PC-3 (cell line): ENCODE results near the gene SFTPD. TPM values are rescaled to one million over a fixed set of nuclear protein-coding genes. Genes with fewer than 3 reads are reported as not detected.

Experiments
- ATAC-seq: fragments of 200-7000 bp; cut with Tn5 transposase; 2 replicates; pipeline ENCODE4 v1.9.1; 2020; ENCODE audit warnings: mild to moderate bottlenecking, moderate library complexity
- BruUV-seq: library from RNA; stranded (reverse); fragments of 400-500 nt; replicated peaks from 2 replicates; lab custom pipeline; 2021; lab: Mats Ljungman, UMichigan
- CTCF ChIA-PET: fragments of 300-600 bp; sonication (Branson Sonifier 250); formaldehyde crosslinking; loops from one replicate; lab custom pipeline; 2022; ENCODE audit warnings: antibody characterized with exemption; lab: Charles Lee
- POLR2A ChIA-PET: fragments of 300-600 bp; sonication (Branson Sonifier 250); formaldehyde crosslinking; loops from one replicate; lab custom pipeline; 2022; ENCODE audit warnings: antibody characterized with exemption; ENCODE audit not compliant: unreplicated experiment; lab: Charles Lee
- DNase-seq: peaks from one replicate; pipeline ENCODE4 v3.0.0-alpha.2; 2015
- H2AFZ ChIP-seq: fragments of 300-600 bp; sonication (generic); 2 replicates; pipeline ENCODE4 v1.6.0; 2016; ENCODE audit warnings: antibody characterized with exemption, low read length
- H3F3A ChIP-seq: fragments of 300-600 bp; sonication (generic); one replicate; pipeline ENCODE4 v1.6.0; 2017; ENCODE audit warnings: antibody characterized with exemption, low read length, control low read depth, mild to moderate bottlenecking; ENCODE audit not compliant: unreplicated experiment
- H3K27ac ChIP-seq: fragments of 300-600 bp; sonication (generic); 2 replicates; pipeline ENCODE4 v1.5.1; 2016; ENCODE audit warnings: mild to moderate bottlenecking, low read length
- H3K27me3 ChIP-seq: fragments of 300-600 bp; sonication (generic); 2 replicates; pipeline ENCODE4 v1.6.1; 2016; ENCODE audit warnings: low read length, mixed read lengths
- H3K36me3 ChIP-seq: fragments of 300-600 bp; sonication (generic); 2 replicates; pipeline ENCODE4 v1.6.1; 2016; ENCODE audit warnings: low read depth, mixed run types, low read length, mixed read lengths
- H3K4me1 ChIP-seq: fragments of 300-600 bp; sonication (generic); 2 replicates; pipeline ENCODE4 v1.5.1; 2016; ENCODE audit warnings: low read length; ENCODE audit not compliant: insufficient read depth
- H3K4me2 ChIP-seq: fragments of 300-600 bp; sonication (generic); 2 replicates; pipeline ENCODE4 v1.6.0; 2016; ENCODE audit warnings: low read length
- H3K4me3 ChIP-seq: fragments of 300-600 bp; sonication (generic); 2 replicates; pipeline ENCODE4 v1.5.1; 2016; ENCODE audit warnings: mild to moderate bottlenecking, low read length, mixed read lengths
- H3K79me2 ChIP-seq: fragments of 300-600 bp; sonication (generic); 2 replicates; pipeline ENCODE4 v1.6.1; 2017; ENCODE audit warnings: low read length, mixed read lengths
- H3K9ac ChIP-seq: fragments of 300-600 bp; sonication (generic); 2 replicates; pipeline ENCODE4 v1.6.0; 2016; ENCODE audit warnings: mild to moderate bottlenecking, low read length
- H3K9me2 ChIP-seq: fragments of 300-600 bp; sonication (generic); replicated peaks from 2 replicates; pipeline ENCODE4 v1.6.1; 2016; ENCODE audit warnings: mixed run types, low read length, mixed read lengths
- H3K9me3 ChIP-seq: fragments of 300-600 bp; sonication (generic); 2 replicates; pipeline ENCODE4 v1.6.1; 2016; ENCODE audit warnings: low read length, mixed read lengths
- H4K20me1 ChIP-seq: fragments of 300-600 bp; sonication (generic); 2 replicates; pipeline ENCODE4 v1.6.1; 2016; ENCODE audit warnings: low read length, mixed read lengths
- EZH2 ChIP-seq: fragments of 300-600 bp; sonication (generic); IDR thresholded peaks from one replicate; pipeline ENCODE4 v1.6.1; 2017; ENCODE audit warnings: antibody characterized with exemption, mild to moderate bottlenecking, low read length; ENCODE audit not compliant: unreplicated experiment
- EZH2phosphoT487 ChIP-seq: fragments of 300-600 bp; sonication (generic); IDR thresholded peaks from 2 replicates; pipeline ENCODE4 v1.6.1; 2018; ENCODE audit warnings: mild to moderate bottlenecking, antibody characterized with exemption, low read length, borderline replicate concordance
- intact Hi-C: fragments of 100-400 bp; cut with micrococcal nuclease; formaldehyde crosslinking; loops from 2 replicates; pipeline ENCODE4 v1.9.0; 2023
- total RNA-seq: library from RNA; depleted of rRNA; stranded (reverse); fragments of >200 nt; gene quantifications from 2 replicates; pipeline ENCODE4 v1.2.3, GENCODE V29; 2014
- TF ChIP-seq, protein P1 (sequence below): fragments of 300-600 bp; sonication (generic); conservative IDR thresholded peaks from 2 replicates; pipeline ENCODE4 v1.5.1; 2017; ENCODE audit warnings: antibody characterized with exemption, low read depth, mild to moderate bottlenecking, low read length

SFTPD gene
- total RNA-seq, 1 experiment from 2014 or later = not detected

DNA sequence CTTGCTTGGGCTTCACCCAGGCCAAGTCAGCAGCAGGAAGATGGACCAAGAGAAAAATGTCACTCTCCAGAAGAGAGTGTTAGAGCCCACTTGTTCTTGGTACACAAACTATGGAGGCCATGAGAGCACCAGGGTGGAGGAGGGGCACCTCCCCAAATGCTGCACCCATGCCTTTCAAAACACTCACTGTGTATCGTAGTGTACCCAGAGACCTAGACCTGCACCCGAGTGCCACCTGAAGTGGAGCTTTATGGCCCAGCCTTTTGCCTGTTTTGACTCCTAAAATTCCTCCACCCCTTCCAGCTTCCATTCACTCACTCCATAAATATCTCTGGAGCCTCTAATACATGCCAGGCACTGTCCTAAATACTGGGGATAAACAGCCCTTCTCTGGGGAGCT, 5.0 kb downstream of the SFTPD start:
- Histone ChIP-seq H3K36me3 (no peaks in the 10 kb centered on the region), H3K79me2 (no peaks in the 10 kb centered on the region), H4K20me1 (no peaks in the 10 kb centered on the region), H3K9me2 (no peaks in the 10 kb centered on the region), H3F3A (no peaks in the 10 kb centered on the region), H3K9me3 (no peaks in the 10 kb centered on the region), H3K4me2 (no peak overlapping the region), H3K4me3 (no peak overlapping the region), H3K27me3 (peaks cover 80% of the 10 kb centered on the region), H2AFZ (no peak overlapping the region), H3K4me1 (no peaks in the 10 kb centered on the region), H3K27ac (no peak overlapping the region), H3K9ac (no peak overlapping the region)
- DNase-seq (no peak), ATAC-seq (no peak)
- POLR2A ChIA-PET = no interaction called here
- CTCF ChIA-PET = no interaction called here
- no TSS peak for BruUV-seq
- TF ChIP-seq, protein P1, sequence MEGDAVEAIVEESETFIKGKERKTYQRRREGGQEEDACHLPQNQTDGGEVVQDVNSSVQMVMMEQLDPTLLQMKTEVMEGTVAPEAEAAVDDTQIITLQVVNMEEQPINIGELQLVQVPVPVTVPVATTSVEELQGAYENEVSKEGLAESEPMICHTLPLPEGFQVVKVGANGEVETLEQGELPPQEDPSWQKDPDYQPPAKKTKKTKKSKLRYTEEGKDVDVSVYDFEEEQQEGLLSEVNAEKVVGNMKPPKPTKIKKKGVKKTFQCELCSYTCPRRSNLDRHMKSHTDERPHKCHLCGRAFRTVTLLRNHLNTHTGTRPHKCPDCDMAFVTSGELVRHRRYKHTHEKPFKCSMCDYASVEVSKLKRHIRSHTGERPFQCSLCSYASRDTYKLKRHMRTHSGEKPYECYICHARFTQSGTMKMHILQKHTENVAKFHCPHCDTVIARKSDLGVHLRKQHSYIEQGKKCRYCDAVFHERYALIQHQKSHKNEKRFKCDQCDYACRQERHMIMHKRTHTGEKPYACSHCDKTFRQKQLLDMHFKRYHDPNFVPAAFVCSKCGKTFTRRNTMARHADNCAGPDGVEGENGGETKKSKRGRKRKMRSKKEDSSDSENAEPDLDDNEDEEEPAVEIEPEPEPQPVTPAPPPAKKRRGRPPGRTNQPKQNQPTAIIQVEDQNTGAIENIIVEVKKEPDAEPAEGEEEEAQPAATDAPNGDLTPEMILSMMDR = no peak
- TF ChIP-seq EZH2 = no peak
- TF ChIP-seq EZH2phosphoT487 = no peak
- intact Hi-C loops = no loop called here

DNA sequence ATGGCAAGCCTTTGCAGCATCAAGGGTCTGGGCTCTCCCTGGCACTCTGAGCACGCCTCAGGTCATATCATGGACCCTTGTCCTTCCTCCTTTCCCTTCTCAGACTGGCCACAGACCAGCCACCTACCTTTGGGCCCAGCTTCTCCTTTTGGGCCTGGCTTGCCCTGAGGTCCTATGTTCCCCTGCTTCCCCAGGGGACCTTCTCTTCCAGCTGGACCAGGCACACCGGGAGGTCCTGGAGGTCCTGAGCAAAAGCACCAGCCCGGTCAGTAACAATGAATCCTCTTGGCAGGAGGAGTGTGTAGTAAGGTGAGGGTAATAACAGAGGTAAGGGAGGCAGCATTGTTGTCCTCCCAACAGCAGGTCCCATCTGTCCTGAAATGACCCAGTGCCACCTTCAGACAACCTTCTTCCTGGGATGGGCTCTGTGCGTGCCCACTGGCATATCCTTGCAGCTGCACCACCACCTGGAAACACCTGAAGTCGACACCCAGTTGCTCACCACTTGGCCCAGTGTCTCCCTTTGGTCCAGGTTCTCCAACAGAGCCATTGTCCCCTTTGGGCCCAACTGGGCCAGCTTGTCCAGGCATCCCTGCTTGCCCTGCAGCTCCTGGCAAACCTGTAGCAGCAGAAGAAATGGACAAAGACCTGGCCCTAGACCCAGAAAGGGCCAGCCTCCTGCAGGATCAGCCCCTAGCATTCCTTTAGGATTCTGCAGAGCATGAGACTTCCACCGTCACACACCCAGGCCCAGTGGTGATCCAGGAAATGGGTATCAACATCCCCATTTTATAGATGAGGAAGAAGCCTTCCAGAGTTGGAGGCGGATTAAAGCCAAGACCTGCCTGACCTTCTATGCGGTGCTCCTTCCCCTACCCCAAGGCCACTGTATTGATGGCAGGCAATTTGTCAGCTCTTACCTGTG, 6.4 kb downstream of the SFTPD start:
- H3K4me1 ChIP-seq = no peaks in the 10 kb centered on the region
- H3K9me3 ChIP-seq = no peaks in the 10 kb centered on the region
- no peaks in the 10 kb centered on the region for H3F3A ChIP-seq
- H4K20me1 ChIP-seq = no peaks in the 10 kb centered on the region
- peaks cover 76% of the 10 kb centered on the region for H3K27me3 ChIP-seq
- H3K4me2 ChIP-seq = no peak overlapping the region
- no peaks in the 10 kb centered on the region for H3K36me3 ChIP-seq
- intact Hi-C loops = no loop called here
- ChIA-PET POLR2A (no interaction called here), CTCF (no interaction called here)
- ATAC-seq = no peak
- no peaks in the 10 kb centered on the region for H3K9me2 ChIP-seq
- no peak for DNase-seq
- BruUV-seq = no TSS peak
- H3K27ac ChIP-seq = no peak overlapping the region
- no peak overlapping the region for H2AFZ ChIP-seq
- no peak overlapping the region for H3K9ac ChIP-seq
- TF ChIP-seq, protein P1 = no peak
- no peak for TF ChIP-seq EZH2phosphoT487
- TF ChIP-seq EZH2 = no peak
- H3K4me3 ChIP-seq = no peak overlapping the region
- no peaks in the 10 kb centered on the region for H3K79me2 ChIP-seq
